22Rv1 (cell line): ENCODE data around the gene PRDM16.

Experiments
- H3K27ac ChIP-seq: fragments of 450-650 bp; 2 replicates; pipeline ENCODE4 v1.5.1; 2017
- CTCF ChIP-seq: fragments of 450-650 bp; IDR thresholded peaks from 2 replicates; pipeline ENCODE4 v1.5.1; 2017; ENCODE audit warnings: mild to moderate bottlenecking
- ZFX ChIP-seq: fragments of 450-650 bp; IDR thresholded peaks from 2 replicates; pipeline ENCODE4 v1.6.1; 2017; ENCODE audit warnings: antibody characterized with exemption, borderline replicate concordance

The PRDM16 gene

GRCh38 chr1:3465091-3465934, 396.3 kb downstream of the PRDM16 start:
- no peak overlapping the region for H3K27ac ChIP-seq
- TF ChIP-seq ZFX (no peak), CTCF (no peak)

GRCh38 chr1:3465935-3466321, 396.9 kb downstream of the PRDM16 start:
- H3K27ac ChIP-seq, result no peak overlapping the region
- no peak for TF ChIP-seq ZFX
- TF ChIP-seq CTCF, result no peak

GRCh38 chr1:3466366-3467075, 397.5 kb downstream of the PRDM16 start:
- H3K27ac ChIP-seq, result no peak overlapping the region
- TF ChIP-seq ZFX (no peak), CTCF (no peak)

GRCh38 chr1:3467096-3468036, 398.4 kb downstream of the PRDM16 start:
- H3K27ac ChIP-seq, result no peak overlapping the region
- TF ChIP-seq CTCF, result no peak
- no peak for TF ChIP-seq ZFX

- TF ChIP-seq CTCF, result no peak
- TF ChIP-seq ZFX, result no peak
- no peak overlapping the region for H3K27ac ChIP-seq
Observed at GRCh38 chr1:3468236-3469103, 399.5 kb downstream of the PRDM16 start.

- TF ChIP-seq ZFX (no peak), CTCF (no peak)
Observed at GRCh38 chr1:3469104-3469848, 400.3 kb downstream of the PRDM16 start.

More at GRCh38 chr1:3469104-3469848, 400.3 kb downstream of the PRDM16 start:
- no peak overlapping the region for H3K27ac ChIP-seq
